PFSK-1 (cell line): Measurements from ENCODE around the gene C1QB.

Source experiments
- FOXP2 ChIP-seq: optimal IDR thresholded peaks from 2 replicates; pipeline ENCODE3; 2011; ENCODE audit warnings: borderline replicate concordance, control low read depth, inconsistent platforms; ENCODE audit not compliant: insufficient read depth; ENCODE audit errors: extremely low read length, extremely low read depth
- POLR2AphosphoS5 ChIP-seq: IDR thresholded peaks from 2 replicates; pipeline ENCODE4 v1.6.1; 2012; ENCODE audit warnings: low read depth, mild to moderate bottlenecking, control low read depth, low read length, moderate library complexity
- REST ChIP-seq, 2 experiments: IDR thresholded peaks; 2 replicates each; pipeline versions ENCODE4 v1.6.1 to v1.8.0; 2011 to 2012; ENCODE audit warnings: low read depth in 2 of 2, low read length in 2 of 2, control low read depth in 1 of 2, inconsistent platforms in 1 of 2, mild to moderate bottlenecking in 1 of 2, moderate library complexity in 1 of 2; ENCODE audit not compliant: insufficient read depth in 1 of 2
- SIN3A ChIP-seq: IDR thresholded peaks from 2 replicates; pipeline ENCODE4 v1.6.1; 2012; ENCODE audit warnings: mild to moderate bottlenecking, low read length, moderate library complexity, borderline replicate concordance; ENCODE audit not compliant: insufficient read depth
- TAF1 ChIP-seq: IDR thresholded peaks from 2 replicates; pipeline ENCODE4 v1.6.1; 2012; ENCODE audit warnings: low read length, control low read depth, borderline replicate concordance; ENCODE audit not compliant: insufficient read depth

The C1QB gene

GRCh38 chr1:22658385-22659163 is 5.5 kb downstream of the C1QB start:
- TF ChIP-seq TAF1 (no peak), FOXP2 (no peak), REST (IDR thresholded peaks at IDR 0.05; ENCODE audit: insufficient read depth in 1 of 2, low read depth in 2 of 2, low read length in 2 of 2) (no peak), SIN3A (no peak), POLR2AphosphoS5 (no peak)

DNA sequence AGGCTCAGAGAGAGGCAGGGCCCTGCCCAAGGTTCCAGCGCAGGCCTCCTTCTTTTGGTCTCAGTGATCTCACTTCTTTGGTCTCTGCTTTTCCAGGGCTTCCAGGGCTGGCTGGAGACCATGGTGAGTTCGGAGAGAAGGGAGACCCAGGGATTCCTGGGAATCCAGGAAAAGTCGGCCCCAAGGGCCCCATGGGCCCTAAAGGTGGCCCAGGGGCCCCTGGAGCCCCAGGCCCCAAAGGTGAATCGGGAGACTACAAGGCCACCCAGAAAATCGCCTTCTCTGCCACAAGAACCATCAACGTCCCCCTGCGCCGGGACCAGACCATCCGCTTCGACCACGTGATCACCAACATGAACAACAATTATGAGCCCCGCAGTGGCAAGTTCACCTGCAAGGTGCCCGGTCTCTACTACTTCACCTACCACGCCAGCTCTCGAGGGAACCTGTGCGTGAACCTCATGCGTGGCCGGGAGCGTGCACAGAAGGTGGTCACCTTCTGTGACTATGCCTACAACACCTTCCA is 7.7 kb downstream of the C1QB start:
- TF ChIP-seq TAF1 = no peak
- TF ChIP-seq SIN3A = no peak
- no peak for TF ChIP-seq POLR2AphosphoS5
- TF ChIP-seq REST (IDR thresholded peaks at IDR 0.05; ENCODE audit: insufficient read depth in 1 of 2, low read depth in 2 of 2, low read length in 2 of 2) = no peak
- no peak for TF ChIP-seq FOXP2

DNA sequence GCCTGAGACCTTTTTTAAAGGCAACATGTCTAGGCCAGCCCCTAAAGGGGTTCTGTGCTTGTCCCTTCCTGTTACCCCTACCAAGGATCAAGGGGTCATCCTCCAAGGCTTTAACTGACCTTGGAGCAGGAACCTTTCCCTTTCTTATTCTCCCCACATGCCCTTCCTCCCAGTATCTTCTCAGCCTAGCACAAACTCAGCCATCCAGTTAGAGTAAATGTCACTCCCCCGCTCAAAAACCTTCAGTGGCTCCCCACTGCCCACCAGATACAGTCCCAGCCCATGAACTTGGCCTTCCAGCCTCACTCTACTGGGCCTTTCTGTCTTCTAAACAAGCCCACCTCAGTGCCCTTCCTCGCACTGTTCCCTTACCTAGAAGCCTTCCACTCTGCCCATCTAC is 8.8 kb downstream of the C1QB start:
- no peak for TF ChIP-seq POLR2AphosphoS5
- no peak for TF ChIP-seq REST (IDR thresholded peaks at IDR 0.05; ENCODE audit: insufficient read depth in 1 of 2, low read depth in 2 of 2, low read length in 2 of 2)
- no peak for TF ChIP-seq FOXP2
- no peak for TF ChIP-seq TAF1
- no peak for TF ChIP-seq SIN3A

DNA sequence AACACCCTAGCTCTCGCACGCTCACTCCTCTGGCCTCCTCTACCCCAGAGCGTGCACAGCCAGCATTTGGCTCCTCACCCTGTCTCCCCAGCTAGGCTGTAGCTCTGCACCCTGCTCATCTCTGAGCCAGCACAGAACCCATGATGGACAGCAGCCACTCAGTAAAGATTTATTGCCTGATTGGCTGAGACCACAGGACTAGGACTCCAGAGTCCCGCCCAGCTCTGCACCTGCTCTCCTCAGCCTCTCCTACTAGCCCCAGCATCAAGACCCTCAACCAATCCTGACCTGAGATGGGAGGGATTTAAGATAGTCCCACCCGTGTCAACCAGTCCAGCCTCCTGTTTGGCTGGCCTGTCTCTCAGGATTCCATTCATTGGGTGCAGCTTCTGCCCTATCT is 9.3 kb downstream of the C1QB start:
- TF ChIP-seq REST (IDR thresholded peaks at IDR 0.05; ENCODE audit: insufficient read depth in 1 of 2, low read depth in 2 of 2, low read length in 2 of 2) (no peak), FOXP2 (no peak), POLR2AphosphoS5 (no peak)

DNA sequence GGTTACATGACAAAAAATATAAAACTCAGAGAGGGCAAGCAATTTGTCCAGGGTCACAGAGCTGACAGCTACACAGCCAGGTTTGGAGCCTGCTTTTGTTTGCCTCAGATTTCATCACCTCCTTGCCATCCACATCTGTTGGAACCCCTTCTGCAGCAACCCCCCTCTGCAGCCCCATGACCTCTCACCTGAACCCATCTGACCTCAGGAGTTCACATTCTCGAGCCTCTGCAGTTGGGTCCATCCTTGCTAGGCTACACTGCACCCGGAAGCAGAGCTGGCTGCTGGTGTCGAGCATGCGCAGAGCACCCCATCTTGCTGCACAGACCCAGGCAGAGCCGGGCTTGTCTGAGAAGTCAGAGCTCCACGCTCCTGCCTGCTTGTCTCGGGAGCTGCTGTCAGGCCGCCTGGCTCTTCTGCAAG is 10.0 kb downstream of the C1QB start:
- TF ChIP-seq TAF1 (no peak), SIN3A (no peak), FOXP2 (no peak), REST (IDR thresholded peaks at IDR 0.05; ENCODE audit: insufficient read depth in 1 of 2, low read depth in 2 of 2, low read length in 2 of 2) (no peak), POLR2AphosphoS5 (no peak)
